Urinary bladder (tissue), 4 donors: Measurements from ENCODE around the gene PLPPR2. TPM values are rescaled to one million over a fixed set of nuclear protein-coding genes. Genes with fewer than 3 reads are reported as not detected.
"Not testable (repeated sequence)": the region's sequence is repeated elsewhere in the genome, so short reads cannot be mapped to it uniquely, and the experiment has no call there.

Source experiments
- DNase-seq: peaks from one replicate; pipeline ENCODE4 v3.0.0-alpha.2; 2015; ENCODE audit errors: extremely low spot score
- H3K27ac ChIP-seq: one replicate; pipeline ENCODE4 v1.5.1; 2013; ENCODE audit warnings: low read depth, mild to moderate bottlenecking, moderate library complexity
- H3K36me3 ChIP-seq: one replicate; pipeline ENCODE4 v1.6.1; 2013; ENCODE audit warnings: mild to moderate bottlenecking, moderate library complexity; ENCODE audit not compliant: insufficient read depth
- H3K4me1 ChIP-seq: one replicate; pipeline ENCODE4 v1.6.1; 2013; ENCODE audit warnings: mild to moderate bottlenecking, moderate library complexity; ENCODE audit not compliant: insufficient read depth
- H3K4me3 ChIP-seq: one replicate; pipeline ENCODE4 v1.5.1; 2013; ENCODE audit warnings: low read depth, low read length
- WGBS: extraction: QIAGEN DNeasy Blood & Tissue Kit; methylation state at CpG from one replicate; pipeline ENCODE4 v1.1.7; 2013; 5-methylcytosine and 5-hydroxymethylcytosine counted together
- polyA plus RNA-seq: library from polyadenylated mRNA; stranded (reverse); fragments of 200-250 nt; gene quantifications from one replicate; pipeline ENCODE4 v1.2.3, GENCODE V29; 2013
- total RNA-seq: library from RNA; depleted of rRNA; stranded (reverse); fragments of >200 nt; gene quantifications from one replicate; pipeline ENCODE4 v1.2.3, GENCODE V29; 2014
- donor health status: healthy with polysubstance abuse.
- donor health status: healthy.

Gene PLPPR2, protein sequence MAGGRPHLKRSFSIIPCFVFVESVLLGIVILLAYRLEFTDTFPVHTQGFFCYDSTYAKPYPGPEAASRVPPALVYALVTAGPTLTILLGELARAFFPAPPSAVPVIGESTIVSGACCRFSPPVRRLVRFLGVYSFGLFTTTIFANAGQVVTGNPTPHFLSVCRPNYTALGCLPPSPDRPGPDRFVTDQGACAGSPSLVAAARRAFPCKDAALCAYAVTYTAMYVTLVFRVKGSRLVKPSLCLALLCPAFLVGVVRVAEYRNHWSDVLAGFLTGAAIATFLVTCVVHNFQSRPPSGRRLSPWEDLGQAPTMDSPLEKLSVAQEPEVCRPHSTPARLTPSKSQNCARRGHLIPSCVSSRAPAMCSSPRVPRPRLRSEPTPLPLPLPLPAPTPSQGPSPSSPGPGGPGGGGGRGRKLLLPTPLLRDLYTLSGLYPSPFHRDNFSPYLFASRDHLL
- total RNA-seq, result 7.2 TPM
- polyA plus RNA-seq, result 41.5 TPM

DNA sequence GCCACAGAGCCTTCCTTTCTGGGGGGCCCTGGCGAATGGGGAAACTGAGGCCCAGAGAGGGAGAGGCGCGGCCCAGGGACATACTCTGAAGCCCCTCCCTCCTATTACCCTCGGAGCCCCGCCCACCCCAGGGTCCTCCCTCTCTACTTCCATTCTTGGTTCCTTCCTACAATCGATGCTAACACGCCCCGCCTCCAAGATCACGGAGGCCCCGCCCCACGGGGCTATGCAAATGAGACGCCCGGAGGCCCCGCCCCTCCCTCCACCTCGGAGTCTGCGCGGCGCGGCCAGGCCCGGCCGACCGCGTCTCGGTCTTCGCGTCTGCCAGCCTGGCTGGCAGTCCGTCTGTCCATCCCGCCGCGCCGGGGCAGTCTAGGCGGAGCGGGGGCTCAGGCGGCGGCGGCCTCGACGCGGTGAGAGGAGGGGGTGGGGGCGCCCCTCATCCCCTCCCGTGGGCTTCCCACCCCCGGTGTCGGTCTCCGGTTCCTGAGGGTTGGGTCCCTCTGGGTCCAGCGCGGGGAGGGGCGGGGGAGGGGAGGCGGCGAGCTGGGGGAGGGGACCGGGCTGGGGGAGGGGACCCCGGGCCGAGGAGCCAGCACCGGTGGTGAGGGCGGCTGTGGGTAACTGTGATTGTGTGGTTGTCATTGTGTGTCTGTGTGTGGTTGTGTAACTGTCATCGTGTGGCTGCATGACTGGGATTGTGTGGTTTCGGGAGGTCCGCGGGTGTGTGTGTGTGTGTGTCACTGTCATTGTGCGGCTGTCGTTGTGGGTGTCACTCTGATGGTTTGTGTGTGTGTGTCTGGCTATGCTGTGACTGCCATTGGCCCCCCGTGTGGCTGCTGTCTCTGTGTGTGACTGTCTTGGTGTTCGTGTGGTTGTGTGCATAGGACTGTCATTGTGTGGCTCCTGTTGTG is at the start of gene PLPPR2:
PLPPR2 (plus strand) TSS at position 273 of the 914 bp plus-strand sequence. CDS start 2,242 bp downstream, outside the sequence.
- WGBS, result 5% methylated on average over 62 of the region's 62 CpGs
- H3K4me3 ChIP-seq, result peak within 1 kb of the TSS; percentile 67
- H3K27ac ChIP-seq, result no peak within 1 kb of the TSS
- peak; percentile 63 for DNase-seq
- no peaks in the 10 kb centered on the region for H3K36me3 ChIP-seq
- H3K4me1 ChIP-seq, result peaks cover 3% of the 10 kb centered on the region

DNA sequence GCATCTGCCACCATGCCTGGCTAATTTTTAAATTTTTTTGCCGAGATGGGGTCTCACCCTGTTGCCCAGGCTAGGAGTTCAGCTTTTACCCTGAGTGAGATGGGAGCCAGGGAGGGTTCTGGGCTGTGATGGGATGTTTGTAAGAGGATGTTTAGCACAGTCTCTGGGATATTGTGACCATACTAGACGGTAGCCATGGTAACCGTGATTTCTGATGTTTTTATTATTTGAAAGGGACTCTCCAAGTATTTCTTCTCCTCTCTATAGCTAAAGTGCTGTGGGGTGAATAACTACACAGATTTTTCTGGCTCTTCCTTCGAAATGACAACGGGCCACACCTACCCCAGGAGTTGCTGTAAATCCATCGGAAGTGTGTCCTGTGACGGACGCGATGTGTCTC is 48.9 kb upstream of the PLPPR2 start:
- H3K27ac ChIP-seq, result no peak overlapping the region
- H3K4me3 ChIP-seq, result no peak overlapping the region
- H3K36me3 ChIP-seq, result no peaks in the 10 kb centered on the region
- DNase-seq, result no peak
- no peaks in the 10 kb centered on the region for H3K4me1 ChIP-seq
- 80% methylated on average over 9 of the region's 9 CpGs for WGBS

DNA sequence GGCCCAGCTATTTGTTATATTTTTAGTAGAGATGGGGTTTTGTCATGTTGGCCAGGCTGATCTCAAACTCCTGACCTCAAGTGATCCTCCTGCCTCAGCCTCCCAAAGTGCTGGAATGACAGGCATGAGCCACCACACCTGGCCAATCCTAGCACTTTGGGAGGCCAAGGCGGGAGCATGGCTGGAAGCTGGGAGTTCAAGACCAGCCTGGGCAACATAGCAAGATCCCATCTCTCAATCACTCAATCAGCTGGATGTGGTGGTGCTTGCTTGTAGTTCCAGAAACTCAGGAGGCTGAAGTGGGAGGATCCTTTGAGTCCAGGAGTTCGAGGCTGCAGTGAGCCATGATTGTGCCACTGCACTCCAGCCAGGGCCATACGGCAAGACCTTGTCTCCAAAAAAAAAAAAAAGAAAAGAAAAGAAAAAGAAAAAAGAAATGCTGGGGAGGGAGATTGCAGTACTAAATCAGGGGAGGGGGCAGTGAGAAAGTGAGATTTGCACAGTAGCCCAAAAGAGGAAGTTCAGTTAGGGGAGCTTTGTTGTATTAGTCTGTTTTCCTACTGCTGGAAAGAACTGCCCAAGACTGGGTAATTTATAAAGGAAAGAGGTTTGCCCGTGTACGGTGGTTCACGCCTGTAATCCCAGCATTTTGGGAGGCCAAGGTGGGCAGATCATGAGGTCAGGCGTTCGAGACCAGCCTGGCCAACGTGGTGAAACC is 34.8 kb upstream of the PLPPR2 start:
- 70% methylated on average over 9 of the region's 9 CpGs for WGBS
- H3K36me3 ChIP-seq, H3K4me3 ChIP-seq, DNase-seq, H3K27ac ChIP-seq, H3K4me1 ChIP-seq: not testable (repeated sequence)

DNA sequence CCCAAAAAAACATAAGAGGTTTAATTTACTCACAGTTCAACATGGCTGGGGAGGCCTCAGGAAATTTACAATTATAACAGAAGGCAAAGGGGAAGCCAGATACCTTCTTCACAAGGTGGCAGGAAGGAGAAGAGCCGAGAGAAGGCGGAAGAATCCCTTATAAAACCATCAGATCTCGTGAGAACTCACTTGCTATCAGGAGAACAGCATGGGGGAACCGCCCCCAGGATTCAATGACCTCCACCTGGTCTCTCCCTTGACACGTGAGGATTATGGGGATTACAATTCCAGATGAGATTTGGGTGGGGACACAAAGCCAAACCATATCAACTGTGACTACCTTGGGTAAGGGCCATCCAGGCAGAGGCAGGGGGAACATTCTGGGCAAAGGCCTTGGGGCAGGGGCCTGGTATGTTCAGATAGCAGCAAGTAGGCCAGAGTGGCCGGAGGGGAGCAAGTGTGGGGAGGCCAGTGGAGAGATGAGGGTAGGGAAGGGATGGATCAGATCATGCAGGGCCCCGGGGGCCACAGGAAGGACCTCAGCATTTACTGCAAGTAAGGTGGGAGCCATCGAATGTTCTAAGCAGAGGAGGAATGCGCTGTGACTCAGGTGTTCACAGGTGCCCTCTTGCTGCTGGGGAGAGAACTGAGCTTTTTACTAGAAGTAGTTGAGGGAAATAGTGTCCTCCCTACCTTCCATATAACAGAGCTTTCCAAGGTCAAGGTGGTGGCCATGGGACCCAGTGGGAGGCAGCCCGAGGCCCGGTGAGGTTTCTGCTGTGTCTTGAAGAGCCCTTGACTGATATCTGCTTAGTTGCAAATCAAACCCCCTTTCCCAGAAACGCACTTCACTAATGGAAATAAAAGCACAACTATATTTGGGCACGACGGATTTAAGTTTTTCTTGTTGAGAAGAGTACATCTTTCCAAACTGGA is 33.8 kb upstream of the PLPPR2 start:
- WGBS, result 76% methylated on average over 14 of the region's 14 CpGs
- Histone ChIP-seq H3K36me3 (no peaks in the 10 kb centered on the region), H3K4me1 (no peaks in the 10 kb centered on the region), H3K27ac (no peak overlapping the region), H3K4me3 (no peak overlapping the region)
- DNase-seq, result no peak

DNA sequence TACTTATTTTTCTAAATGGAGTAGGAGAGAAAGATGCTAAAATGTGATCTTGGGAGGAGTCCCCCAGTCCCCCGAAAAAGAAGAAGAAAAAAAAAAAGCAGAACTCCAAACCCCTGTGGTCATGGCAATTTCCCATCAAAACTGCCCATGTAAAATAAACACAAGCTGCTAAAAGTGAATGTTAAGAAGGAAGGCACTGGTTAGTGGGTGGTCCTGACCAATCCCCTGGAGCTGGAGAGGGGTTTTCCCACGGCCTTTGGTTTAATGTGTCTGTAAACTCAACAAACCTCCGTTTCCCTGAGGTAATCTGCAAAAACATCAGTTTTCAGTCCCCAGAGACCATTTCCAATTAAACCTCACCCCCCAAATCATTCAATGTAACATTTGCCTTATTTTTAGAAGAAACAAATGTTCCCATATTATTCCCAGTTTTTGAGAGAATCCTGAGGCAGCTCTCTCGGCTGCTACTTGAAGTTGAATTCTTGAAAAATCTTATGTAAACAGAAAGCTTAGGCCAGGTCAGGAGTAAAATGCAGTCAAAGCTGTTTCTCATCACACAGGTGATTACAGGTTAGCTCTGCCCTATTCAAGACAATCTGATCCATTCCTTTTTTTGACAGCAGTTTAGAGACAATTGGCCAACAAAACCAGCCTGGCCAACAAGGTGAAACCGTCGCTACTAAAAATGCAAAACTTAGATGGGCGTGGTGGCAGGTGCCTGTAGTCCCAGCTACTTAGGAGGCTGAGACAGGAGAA is 32.8 kb upstream of the PLPPR2 start:
- H3K36me3 ChIP-seq, result no peaks in the 10 kb centered on the region
- H3K4me1 ChIP-seq, result no peaks in the 10 kb centered on the region
- no peak overlapping the region for H3K4me3 ChIP-seq
- H3K27ac ChIP-seq, result no peak overlapping the region
- DNase-seq, result no peak
- 53% methylated on average over 7 of the region's 7 CpGs for WGBS

DNA sequence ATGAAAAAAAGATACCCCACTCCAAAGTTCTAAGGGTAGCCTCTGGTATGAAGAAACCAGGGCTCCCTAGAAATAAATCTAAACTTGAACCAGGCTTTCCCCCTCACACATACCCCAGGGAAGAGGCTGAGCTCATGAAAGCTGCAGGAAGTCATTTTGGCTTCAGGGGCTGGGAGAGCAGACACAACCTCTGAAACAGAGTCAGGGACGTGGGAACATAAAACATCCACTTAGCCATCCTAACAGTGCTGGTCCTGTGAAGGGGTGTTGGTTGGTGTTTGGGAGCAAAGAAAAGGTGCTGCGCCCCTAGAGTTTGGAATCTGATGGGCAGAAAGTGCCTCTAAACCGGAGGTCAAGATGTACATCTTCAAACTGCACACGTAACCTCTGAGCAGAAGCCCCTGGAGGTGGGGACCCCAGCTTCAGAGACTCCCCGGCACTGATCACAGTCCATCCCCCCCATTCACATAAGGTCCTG is 31.6 kb upstream of the PLPPR2 start:
- H3K4me1 ChIP-seq, result no peaks in the 10 kb centered on the region
- WGBS, result 71% methylated on average over 5 of the region's 5 CpGs
- no peak overlapping the region for H3K4me3 ChIP-seq
- no peak for DNase-seq
- H3K36me3 ChIP-seq, result no peaks in the 10 kb centered on the region
- peak overlapping the region; percentile 46 for H3K27ac ChIP-seq

DNA sequence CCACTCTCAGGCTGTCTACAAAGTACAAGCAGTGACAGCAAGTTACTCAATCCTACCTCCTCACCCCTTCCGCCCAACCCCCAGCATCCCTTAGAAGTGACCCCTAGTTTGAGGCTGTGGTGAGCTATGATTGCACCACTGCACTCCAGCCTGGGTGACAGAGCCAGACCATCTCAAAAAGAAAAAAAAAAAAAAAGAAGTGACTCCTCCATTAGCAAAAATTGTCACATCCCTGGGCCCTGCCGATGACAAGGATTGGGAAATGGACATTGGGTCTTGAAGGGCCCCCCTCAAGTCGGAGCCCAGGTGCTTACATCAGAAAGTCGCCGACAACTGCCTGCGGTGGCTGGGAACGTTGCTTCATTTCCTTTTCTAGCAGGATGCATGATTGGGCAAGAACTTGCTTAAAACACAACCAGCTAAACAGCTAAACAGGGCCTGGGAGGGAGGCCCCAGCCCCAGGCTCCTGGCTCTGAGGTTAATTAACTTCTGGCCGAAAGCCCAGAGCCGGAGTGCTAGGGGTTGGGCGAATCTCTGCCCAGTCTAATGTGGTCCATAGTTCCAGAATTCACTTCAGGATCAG is 31.1 kb upstream of the PLPPR2 start:
- Histone ChIP-seq H3K27ac (peak overlapping the region; percentile 69), H3K36me3 (no peaks in the 10 kb centered on the region), H3K4me1 (no peaks in the 10 kb centered on the region), H3K4me3 (no peak overlapping the region)
- DNase-seq, result no peak
- WGBS, result 16% methylated on average over 10 of the region's 10 CpGs

DNA sequence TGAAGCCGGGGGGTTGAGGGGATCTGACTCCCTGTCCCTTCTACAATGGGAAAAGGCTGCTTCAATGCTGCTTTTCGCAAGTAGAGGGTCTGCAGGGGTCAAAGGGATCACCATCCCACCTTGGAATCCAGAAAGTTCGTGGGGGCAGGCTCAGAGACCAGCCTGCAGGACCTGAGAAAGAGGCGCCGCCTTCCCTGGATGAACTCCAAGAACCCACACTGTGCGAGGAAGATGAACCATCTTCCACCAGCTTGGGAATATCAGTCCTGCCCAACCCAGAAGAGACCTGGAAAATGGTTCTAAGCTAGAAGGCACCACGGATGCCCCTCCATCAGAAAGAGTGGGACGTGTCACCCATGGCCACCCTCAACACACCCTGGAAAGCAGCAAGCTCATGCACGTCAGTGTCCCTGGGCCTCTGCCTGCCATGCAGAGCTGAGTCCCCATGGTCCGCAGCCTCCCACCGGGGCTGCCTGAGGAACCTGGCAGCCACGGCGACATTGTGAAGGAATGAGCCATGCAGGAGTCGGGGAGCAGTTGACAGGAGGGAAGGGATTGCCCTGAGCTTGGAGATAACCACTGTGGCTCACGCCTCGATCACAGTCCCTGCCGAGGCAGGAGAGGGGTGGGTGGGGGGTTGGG is 30.4 kb upstream of the PLPPR2 start:
- peak overlapping the region; percentile 69 for H3K27ac ChIP-seq
- no peak overlapping the region for H3K4me3 ChIP-seq
- 72% methylated on average over 17 of the region's 17 CpGs for WGBS
- H3K4me1 ChIP-seq, result no peaks in the 10 kb centered on the region
- no peaks in the 10 kb centered on the region for H3K36me3 ChIP-seq
- no peak for DNase-seq

DNA sequence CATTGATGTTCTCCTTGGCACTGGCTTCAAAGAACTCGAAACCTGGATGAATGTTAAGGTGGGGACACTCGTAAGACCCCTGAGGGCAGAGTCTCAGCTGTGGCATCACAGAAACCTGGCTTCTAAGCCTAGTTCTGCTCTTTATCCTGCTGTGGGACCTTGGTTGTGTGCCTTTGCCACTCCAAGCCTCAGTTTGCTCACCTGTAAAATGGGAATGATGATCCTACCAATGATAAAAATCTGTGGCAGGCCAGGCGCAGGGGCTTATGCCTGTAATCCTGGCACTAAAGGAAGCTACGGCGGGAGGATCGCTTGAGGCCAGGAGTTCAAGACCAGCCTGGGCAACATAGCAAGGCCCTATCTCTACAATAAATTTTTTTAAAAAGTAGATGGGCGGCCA is 29.7 kb upstream of the PLPPR2 start:
- H3K36me3 ChIP-seq, result no peaks in the 10 kb centered on the region
- no peak overlapping the region for H3K27ac ChIP-seq
- no peak overlapping the region for H3K4me3 ChIP-seq
- 89% methylated on average over 7 of the region's 7 CpGs for WGBS
- no peak for DNase-seq
- H3K4me1 ChIP-seq, result no peaks in the 10 kb centered on the region

DNA sequence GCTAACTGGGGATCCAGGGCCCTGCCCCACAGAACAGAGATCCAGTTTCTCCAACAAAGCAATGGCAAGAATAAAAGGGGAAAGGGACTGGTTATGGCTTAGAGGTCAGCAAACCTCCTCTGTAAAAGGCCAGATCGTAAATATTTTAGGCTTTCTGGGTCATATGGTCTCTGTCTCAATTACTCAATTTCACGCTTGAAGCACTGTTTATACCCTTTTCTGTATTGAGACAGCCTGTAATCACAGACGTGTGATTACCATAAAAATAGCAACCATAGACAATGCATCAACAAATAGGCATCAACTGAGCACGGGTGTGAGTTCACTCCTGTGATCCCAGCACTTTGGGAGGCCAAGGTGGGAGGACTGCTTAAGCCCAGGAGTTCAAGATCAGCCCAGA is 25.1 kb upstream of the PLPPR2 start:
- Histone ChIP-seq H3K27ac (no peak overlapping the region), H3K4me1 (no peaks in the 10 kb centered on the region), H3K36me3 (peaks cover under 1% of the 10 kb centered on the region), H3K4me3 (no peak overlapping the region)
- DNase-seq, result no peak
- 60% methylated on average over 4 of the region's 4 CpGs for WGBS

DNA sequence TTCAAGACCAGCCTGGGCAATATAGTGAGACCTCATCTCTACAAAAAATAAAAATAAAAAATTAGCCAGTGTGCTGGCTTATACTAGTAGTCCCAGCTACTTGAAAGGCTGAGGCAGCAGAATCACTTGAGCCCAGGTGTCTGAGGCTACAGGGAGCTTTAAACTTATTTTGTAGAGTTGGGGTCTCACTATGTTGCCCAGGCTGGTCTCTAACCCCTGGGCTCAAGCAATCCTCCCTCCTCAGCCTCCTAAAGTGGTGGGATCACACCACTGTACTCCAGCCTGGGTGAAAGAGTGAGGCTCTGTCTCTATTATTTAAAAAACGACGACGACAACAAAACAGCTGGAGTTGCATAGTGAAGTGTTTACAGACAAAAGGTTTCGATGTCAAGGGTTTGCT is 23.7 kb upstream of the PLPPR2 start:
- Histone ChIP-seq H3K36me3 (peaks cover 8% of the 10 kb centered on the region), H3K4me3 (no peak overlapping the region), H3K27ac (no peak overlapping the region), H3K4me1 (no peaks in the 10 kb centered on the region)
- 75% methylated on average over 4 of the region's 4 CpGs for WGBS
- no peak for DNase-seq
